PFSK-1 (cell line): ENCODE data around the gene MARCHF10.

ENCODE experiments used
- POLR2AphosphoS5 ChIP-seq: IDR thresholded peaks from 2 replicates; pipeline ENCODE4 v1.6.1; 2012; ENCODE audit warnings: low read depth, mild to moderate bottlenecking, control low read depth, low read length, moderate library complexity
- SIN3A ChIP-seq: IDR thresholded peaks from 2 replicates; pipeline ENCODE4 v1.6.1; 2012; ENCODE audit warnings: mild to moderate bottlenecking, low read length, moderate library complexity, borderline replicate concordance; ENCODE audit not compliant: insufficient read depth
- TAF1 ChIP-seq: IDR thresholded peaks from 2 replicates; pipeline ENCODE4 v1.6.1; 2012; ENCODE audit warnings: low read length, control low read depth, borderline replicate concordance; ENCODE audit not compliant: insufficient read depth
- TF ChIP-seq, protein P1 (sequence below), 2 experiments: IDR thresholded peaks; 2 replicates each; pipeline versions ENCODE4 v1.6.1 to v1.8.0; 2011 to 2012; ENCODE audit warnings: low read depth in 2 of 2, low read length in 2 of 2, control low read depth in 1 of 2, inconsistent platforms in 1 of 2, mild to moderate bottlenecking in 1 of 2, moderate library complexity in 1 of 2; ENCODE audit not compliant: insufficient read depth in 1 of 2

DNA sequence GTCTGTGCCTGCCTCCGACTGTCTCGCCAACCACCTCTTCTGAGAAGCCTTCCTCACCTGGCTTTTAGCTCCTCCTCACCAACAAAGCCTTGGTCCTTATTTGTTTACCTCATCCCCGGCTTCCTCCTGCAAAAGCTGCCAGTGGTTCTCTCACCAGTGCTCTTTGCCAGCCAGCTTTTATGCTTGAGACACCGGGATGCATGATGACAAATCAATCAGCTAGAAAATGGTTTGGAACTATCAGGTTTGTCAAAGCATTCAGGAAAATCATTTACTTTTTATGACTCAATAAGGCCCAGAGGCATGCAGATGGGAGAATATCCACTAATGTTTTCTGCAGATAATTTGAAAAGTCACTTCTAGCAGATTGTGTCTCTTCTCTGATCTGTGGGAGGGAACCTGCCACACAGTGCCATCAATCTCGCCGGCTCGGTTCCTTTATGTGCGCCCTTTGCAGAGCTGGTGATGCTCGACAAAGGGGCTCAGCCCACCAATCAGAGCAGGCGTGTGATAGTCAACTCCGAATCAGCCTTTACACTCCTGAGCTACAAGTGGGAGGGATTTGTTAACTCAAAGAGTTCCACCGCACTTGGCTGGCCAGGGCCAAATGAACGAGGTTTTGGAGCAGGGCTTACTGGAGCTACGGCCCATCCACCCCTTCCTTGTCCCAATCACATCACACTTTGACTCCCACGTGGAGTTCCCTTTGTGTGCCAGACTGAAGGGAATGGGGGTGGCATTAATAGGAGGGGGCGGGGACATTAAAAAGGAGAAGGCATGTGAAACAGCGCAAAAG is 94.8 kb downstream of the MARCHF10 start:
- TF ChIP-seq, protein P1, sequence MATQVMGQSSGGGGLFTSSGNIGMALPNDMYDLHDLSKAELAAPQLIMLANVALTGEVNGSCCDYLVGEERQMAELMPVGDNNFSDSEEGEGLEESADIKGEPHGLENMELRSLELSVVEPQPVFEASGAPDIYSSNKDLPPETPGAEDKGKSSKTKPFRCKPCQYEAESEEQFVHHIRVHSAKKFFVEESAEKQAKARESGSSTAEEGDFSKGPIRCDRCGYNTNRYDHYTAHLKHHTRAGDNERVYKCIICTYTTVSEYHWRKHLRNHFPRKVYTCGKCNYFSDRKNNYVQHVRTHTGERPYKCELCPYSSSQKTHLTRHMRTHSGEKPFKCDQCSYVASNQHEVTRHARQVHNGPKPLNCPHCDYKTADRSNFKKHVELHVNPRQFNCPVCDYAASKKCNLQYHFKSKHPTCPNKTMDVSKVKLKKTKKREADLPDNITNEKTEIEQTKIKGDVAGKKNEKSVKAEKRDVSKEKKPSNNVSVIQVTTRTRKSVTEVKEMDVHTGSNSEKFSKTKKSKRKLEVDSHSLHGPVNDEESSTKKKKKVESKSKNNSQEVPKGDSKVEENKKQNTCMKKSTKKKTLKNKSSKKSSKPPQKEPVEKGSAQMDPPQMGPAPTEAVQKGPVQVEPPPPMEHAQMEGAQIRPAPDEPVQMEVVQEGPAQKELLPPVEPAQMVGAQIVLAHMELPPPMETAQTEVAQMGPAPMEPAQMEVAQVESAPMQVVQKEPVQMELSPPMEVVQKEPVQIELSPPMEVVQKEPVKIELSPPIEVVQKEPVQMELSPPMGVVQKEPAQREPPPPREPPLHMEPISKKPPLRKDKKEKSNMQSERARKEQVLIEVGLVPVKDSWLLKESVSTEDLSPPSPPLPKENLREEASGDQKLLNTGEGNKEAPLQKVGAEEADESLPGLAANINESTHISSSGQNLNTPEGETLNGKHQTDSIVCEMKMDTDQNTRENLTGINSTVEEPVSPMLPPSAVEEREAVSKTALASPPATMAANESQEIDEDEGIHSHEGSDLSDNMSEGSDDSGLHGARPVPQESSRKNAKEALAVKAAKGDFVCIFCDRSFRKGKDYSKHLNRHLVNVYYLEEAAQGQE (IDR thresholded peaks at IDR 0.05; ENCODE audit: insufficient read depth in 1 of 2, low read depth in 2 of 2, low read length in 2 of 2) = no peak
- TF ChIP-seq POLR2AphosphoS5 = no peak
- no peak for TF ChIP-seq SIN3A
- no peak for TF ChIP-seq TAF1
